ENCODE data around the gene BARX1. TPM values are rescaled to one million over a fixed set of nuclear protein-coding genes. Genes with fewer than 3 reads are reported as not detected.

Gene BARX1
- not detected for total RNA-seq

- no peak for DNase-seq
- Mint-ChIP-seq H3K9me3 (no peaks in the 10 kb centered on the region), H3K27me3 (ENCODE audit: low read depth) (peaks cover 71% of the 10 kb centered on the region), H3K4me1 (ENCODE audit: low read depth) (peaks cover 51% of the 10 kb centered on the region), H3K4me3 (peak within 1 kb of the TSS; percentile 70), H3K36me3 (ENCODE audit: insufficient read depth) (no peaks in the 10 kb centered on the region)
- ATAC-seq = peak; percentile 17 to 32
Observed at GRCh38 chr9:93955111-93955980, at the start of gene BARX1. TSS of gene BARX1 (minus strand) at chr9:93955355. CDS start at chr9:93955146, 209 bp downstream.

- peaks cover 11% of the 10 kb centered on the region for H3K9me3 Mint-ChIP-seq
- H3K36me3 Mint-ChIP-seq (ENCODE audit: insufficient read depth) = no peaks in the 10 kb centered on the region
- H3K4me1 Mint-ChIP-seq (ENCODE audit: low read depth) = no peaks in the 10 kb centered on the region
- ATAC-seq (no peak), DNase-seq (no peak)
- peaks cover 13% of the 10 kb centered on the region for H3K27me3 Mint-ChIP-seq (ENCODE audit: low read depth)
- no peak overlapping the region for H3K4me3 Mint-ChIP-seq
Observed at GRCh38 chr9:94002316-94003140, 47.4 kb upstream of the BARX1 start.

- Mint-ChIP-seq H3K36me3 (ENCODE audit: insufficient read depth) (no peaks in the 10 kb centered on the region), H3K4me1 (ENCODE audit: low read depth) (no peaks in the 10 kb centered on the region), H3K9me3 (peaks cover 11% of the 10 kb centered on the region), H3K27me3 (ENCODE audit: low read depth) (peaks cover 4% of the 10 kb centered on the region), H3K4me3 (no peak overlapping the region)
- DNase-seq = no peak
- ATAC-seq = no peak
Observed at GRCh38 chr9:93996863-93997262, 41.7 kb upstream of the BARX1 start.

- Mint-ChIP-seq H3K4me1 (ENCODE audit: low read depth) (no peaks in the 10 kb centered on the region), H3K9me3 (peaks cover 11% of the 10 kb centered on the region), H3K27me3 (ENCODE audit: low read depth) (peaks cover 6% of the 10 kb centered on the region), H3K36me3 (ENCODE audit: insufficient read depth) (no peaks in the 10 kb centered on the region), H3K4me3 (no peak overlapping the region)
- DNase-seq = no peak
- no peak for ATAC-seq
Observed at GRCh38 chr9:93996367-93996766, 41.2 kb upstream of the BARX1 start.

- Mint-ChIP-seq H3K27me3 (ENCODE audit: low read depth) (peaks cover 10% of the 10 kb centered on the region), H3K36me3 (ENCODE audit: insufficient read depth) (no peaks in the 10 kb centered on the region), H3K9me3 (peaks cover 22% of the 10 kb centered on the region), H3K4me1 (ENCODE audit: low read depth) (no peaks in the 10 kb centered on the region), H3K4me3 (no peak overlapping the region)
- DNase-seq (no peak), ATAC-seq (no peak)
Observed at GRCh38 chr9:93994545-93994944, 39.4 kb upstream of the BARX1 start.

GRCh38 chr9:93994132-93994531, 39.0 kb upstream of the BARX1 start:
- Mint-ChIP-seq H3K4me3 (no peak overlapping the region), H3K36me3 (ENCODE audit: insufficient read depth) (no peaks in the 10 kb centered on the region), H3K9me3 (peaks cover 20% of the 10 kb centered on the region), H3K27me3 (ENCODE audit: low read depth) (peaks cover 10% of the 10 kb centered on the region), H3K4me1 (ENCODE audit: low read depth) (no peaks in the 10 kb centered on the region)
- ATAC-seq = no peak
- DNase-seq = no peak

- Mint-ChIP-seq H3K27me3 (ENCODE audit: low read depth) (peaks cover 12% of the 10 kb centered on the region), H3K9me3 (peaks cover 12% of the 10 kb centered on the region), H3K4me1 (ENCODE audit: low read depth) (no peaks in the 10 kb centered on the region), H3K4me3 (no peak overlapping the region), H3K36me3 (ENCODE audit: insufficient read depth) (no peaks in the 10 kb centered on the region)
- no peak for DNase-seq
- no peak for ATAC-seq
Observed at GRCh38 chr9:93992830-93993229, 37.7 kb upstream of the BARX1 start.

GRCh38 chr9:93990448-93990847, 35.3 kb upstream of the BARX1 start:
- H3K36me3 Mint-ChIP-seq (ENCODE audit: insufficient read depth) = no peaks in the 10 kb centered on the region
- H3K4me3 Mint-ChIP-seq = no peak overlapping the region
- H3K9me3 Mint-ChIP-seq = peaks cover 33% of the 10 kb centered on the region
- H3K27me3 Mint-ChIP-seq (ENCODE audit: low read depth) = peaks cover 16% of the 10 kb centered on the region
- ATAC-seq (no peak), DNase-seq (no peak)
- H3K4me1 Mint-ChIP-seq (ENCODE audit: low read depth) = no peaks in the 10 kb centered on the region

- DNase-seq = no peak
- Mint-ChIP-seq H3K4me3 (no peak overlapping the region), H3K4me1 (ENCODE audit: low read depth) (no peaks in the 10 kb centered on the region), H3K9me3 (peaks cover 37% of the 10 kb centered on the region), H3K27me3 (ENCODE audit: low read depth) (peaks cover 16% of the 10 kb centered on the region), H3K36me3 (ENCODE audit: insufficient read depth) (no peaks in the 10 kb centered on the region)
- no peak for ATAC-seq
Observed at GRCh38 chr9:93988056-93988455, 32.9 kb upstream of the BARX1 start.

GRCh38 chr9:93984860-93985259, 29.7 kb upstream of the BARX1 start:
- Mint-ChIP-seq H3K27me3 (ENCODE audit: low read depth) (peaks cover 31% of the 10 kb centered on the region), H3K4me1 (ENCODE audit: low read depth) (no peaks in the 10 kb centered on the region), H3K4me3 (no peak overlapping the region), H3K36me3 (ENCODE audit: insufficient read depth) (no peaks in the 10 kb centered on the region), H3K9me3 (peaks cover 29% of the 10 kb centered on the region)
- no peak for ATAC-seq
- DNase-seq = no peak

GRCh38 chr9:93983875-93984274, 28.7 kb upstream of the BARX1 start:
- no peaks in the 10 kb centered on the region for H3K4me1 Mint-ChIP-seq (ENCODE audit: low read depth)
- no peak overlapping the region for H3K4me3 Mint-ChIP-seq
- H3K36me3 Mint-ChIP-seq (ENCODE audit: insufficient read depth) = no peaks in the 10 kb centered on the region
- ATAC-seq = no peak
- DNase-seq = no peak
- H3K27me3 Mint-ChIP-seq (ENCODE audit: low read depth) = peaks cover 38% of the 10 kb centered on the region
- H3K9me3 Mint-ChIP-seq = peaks cover 25% of the 10 kb centered on the region

GRCh38 chr9:93979721-93980120, 24.6 kb upstream of the BARX1 start:
- ATAC-seq (no peak), DNase-seq (no peak)
- H3K4me1 Mint-ChIP-seq (ENCODE audit: low read depth) = no peaks in the 10 kb centered on the region
- H3K4me3 Mint-ChIP-seq = no peak overlapping the region
- no peaks in the 10 kb centered on the region for H3K36me3 Mint-ChIP-seq (ENCODE audit: insufficient read depth)
- H3K27me3 Mint-ChIP-seq (ENCODE audit: low read depth) = peaks cover 45% of the 10 kb centered on the region
- no peaks in the 10 kb centered on the region for H3K9me3 Mint-ChIP-seq

- ATAC-seq (no peak), DNase-seq (no peak)
- Mint-ChIP-seq H3K4me1 (ENCODE audit: low read depth) (no peaks in the 10 kb centered on the region), H3K9me3 (peaks cover under 1% of the 10 kb centered on the region), H3K4me3 (no peak overlapping the region), H3K36me3 (ENCODE audit: insufficient read depth) (no peaks in the 10 kb centered on the region), H3K27me3 (ENCODE audit: low read depth) (peaks cover 45% of the 10 kb centered on the region)
Observed at GRCh38 chr9:93978551-93978950, 23.4 kb upstream of the BARX1 start.

- no peak for ATAC-seq
- H3K9me3 Mint-ChIP-seq = peaks cover 12% of the 10 kb centered on the region
- DNase-seq = no peak
- H3K27me3 Mint-ChIP-seq (ENCODE audit: low read depth) = peaks cover 39% of the 10 kb centered on the region
- H3K4me3 Mint-ChIP-seq = no peak overlapping the region
- H3K36me3 Mint-ChIP-seq (ENCODE audit: insufficient read depth) = peaks cover 2% of the 10 kb centered on the region
- H3K4me1 Mint-ChIP-seq (ENCODE audit: low read depth) = no peaks in the 10 kb centered on the region
Observed at GRCh38 chr9:93976973-93977372, 21.8 kb upstream of the BARX1 start.

GRCh38 chr9:93976081-93976480, 20.9 kb upstream of the BARX1 start:
- no peak for ATAC-seq
- Mint-ChIP-seq H3K9me3 (peaks cover 12% of the 10 kb centered on the region), H3K36me3 (ENCODE audit: insufficient read depth) (peaks cover 2% of the 10 kb centered on the region), H3K4me1 (ENCODE audit: low read depth) (no peaks in the 10 kb centered on the region), H3K4me3 (no peak overlapping the region), H3K27me3 (ENCODE audit: low read depth) (peaks cover 35% of the 10 kb centered on the region)
- DNase-seq = no peak
